CD14-positive monocyte (primary cell): ENCODE results near the gene KRTDAP. TPM values are rescaled to one million over a fixed set of nuclear protein-coding genes. Genes with fewer than 3 reads are reported as not detected.

Experiments used
- DNase-seq, 3 donors: peaks; one replicate each; pipeline ENCODE4 v3.0.0-alpha.2; 2011 to 2022
- H2AFZ ChIP-seq: 2 replicates; pipeline ENCODE4 v1.6.0; 2012; ENCODE audit warnings: mild to moderate bottlenecking, low read depth, low read length, inconsistent platforms; ENCODE audit not compliant: insufficient read depth, poor library complexity, severe bottlenecking
- H3K27ac ChIP-seq, 2 donors: 1 replicate in 1 of 2; 2 replicates in 1 of 2; pipeline ENCODE4 v1.5.1; 2012 to 2013; ENCODE audit warnings: low read length in 2 of 2, control low read depth in 1 of 2, inconsistent platforms in 1 of 2, low read depth in 1 of 2, mild to moderate bottlenecking in 1 of 2
- H3K27me3 ChIP-seq, 2 donors: one replicate each; pipeline versions ENCODE4 v1.6.0 to v1.6.1; 2011 to 2013; ENCODE audit warnings: low read length in 2 of 2; ENCODE audit not compliant: control insufficient read depth in 2 of 2, insufficient read depth in 2 of 2
- H3K36me3 ChIP-seq, 2 donors: replicated peaks in 1 of 2; 1 replicate in 1 of 2; 2 replicates in 1 of 2; pipeline versions ENCODE4 v1.5.1 to v1.6.1; 2012 to 2013; ENCODE audit warnings: low read length in 2 of 2, control low read depth in 1 of 2, inconsistent platforms in 1 of 2, mild to moderate bottlenecking in 1 of 2; ENCODE audit not compliant: insufficient read depth in 2 of 2, control insufficient read depth in 1 of 2
- H3K4me1 ChIP-seq, 2 donors: 1 replicate in 1 of 2; 2 replicates in 1 of 2; pipeline versions ENCODE4 v1.5.1 to v1.6.1; 2012 to 2013; ENCODE audit warnings: low read length in 2 of 2, control low read depth in 1 of 2, inconsistent platforms in 1 of 2, mild to moderate bottlenecking in 1 of 2, moderate library complexity in 1 of 2; ENCODE audit not compliant: insufficient read depth in 2 of 2, control insufficient read depth in 1 of 2
- H3K4me2 ChIP-seq: replicated peaks from 2 replicates; pipeline ENCODE3; 2012; ENCODE audit warnings: low read length, moderate library complexity, mild to moderate bottlenecking; ENCODE audit not compliant: poor library complexity, severe bottlenecking; ENCODE audit errors: extremely low read depth
- H3K4me3 ChIP-seq, 3 experiments: fragments of 200-600 bp in 1 of 3; sonication (generic) in 1 of 3; replicated peaks in 1 of 3; 1 replicate in 2 of 3; 2 replicates in 1 of 3; pipeline ENCODE4 v1.5.1; 2011 to 2013; ENCODE audit warnings: low read length in 3 of 3, mild to moderate bottlenecking in 3 of 3, control low read depth in 2 of 3, low read depth in 2 of 3, inconsistent platforms in 1 of 3, moderate library complexity in 1 of 3
- H3K79me2 ChIP-seq: 2 replicates; pipeline ENCODE4 v1.6.0; 2012; ENCODE audit warnings: mild to moderate bottlenecking, control low read depth, inconsistent platforms, low read length, moderate library complexity; ENCODE audit not compliant: insufficient read depth
- H3K9ac ChIP-seq: 2 replicates; pipeline ENCODE4 v1.6.0; 2017; ENCODE audit warnings: low read length, mild to moderate bottlenecking; ENCODE audit not compliant: insufficient read depth, poor library complexity, severe bottlenecking
- H3K9me3 ChIP-seq, 2 donors: replicated peaks in 1 of 2; 1 replicate in 1 of 2; 2 replicates in 1 of 2; pipeline versions ENCODE4 v1.5.1 to v1.6.1; 2012 to 2013; ENCODE audit warnings: low read length in 2 of 2, control low read depth in 1 of 2; ENCODE audit not compliant: control insufficient read depth in 1 of 2, insufficient read depth in 1 of 2
- H4K20me1 ChIP-seq: 2 replicates; pipeline ENCODE4 v1.6.0; 2012; ENCODE audit warnings: mild to moderate bottlenecking, low read length, control low read depth, moderate library complexity; ENCODE audit not compliant: insufficient read depth
- H3K27ac Mint-ChIP-seq, 7 donors: one replicate each; pipeline ENCODE4 v1.8.0; 2020; ENCODE audit warnings: mild to moderate bottlenecking in 7 of 7, mixed read lengths in 7 of 7, moderate library complexity in 6 of 7, inconsistent platforms in 2 of 7
- H3K27me3 Mint-ChIP-seq, 3 donors: one replicate each; pipeline ENCODE4 v1.8.0; 2021 to 2022; ENCODE audit warnings: low read depth in 3 of 3, mild to moderate bottlenecking in 3 of 3, mixed read lengths in 3 of 3, moderate library complexity in 3 of 3, inconsistent platforms in 1 of 3
- H3K36me3 Mint-ChIP-seq, 2 donors: one replicate each; pipeline ENCODE4 v1.8.0; 2020; ENCODE audit warnings: mixed read lengths in 2 of 2, inconsistent platforms in 1 of 2, mild to moderate bottlenecking in 1 of 2
- H3K4me1 Mint-ChIP-seq: one replicate; pipeline ENCODE4 v1.8.0; 2020; ENCODE audit warnings: mild to moderate bottlenecking, mixed read lengths
- H3K4me3 Mint-ChIP-seq, 2 donors: one replicate each; pipeline ENCODE4 v1.8.0; 2020; ENCODE audit warnings: mild to moderate bottlenecking in 2 of 2, mixed read lengths in 2 of 2, moderate library complexity in 1 of 2
- H3K9me3 Mint-ChIP-seq, 7 donors: one replicate each; pipeline ENCODE4 v1.8.0; 2020 to 2022; ENCODE audit warnings: mixed read lengths in 7 of 7, mild to moderate bottlenecking in 6 of 7, moderate library complexity in 6 of 7, inconsistent platforms in 2 of 7
- WGBS: methylation state at CpG from one replicate; pipeline ENCODE4 v1.1.5; 2013; ENCODE audit warnings: missing lambda C conversion rate; ENCODE audit not compliant: insufficient coverage; 5-methylcytosine and 5-hydroxymethylcytosine counted together
- intact Hi-C, 2 donors: fragments of 100-400 bp; cut with micrococcal nuclease; formaldehyde crosslinking; loops; one replicate each; pipeline versions ENCODE4 v1.15.0 to v1.15.1; 2023
- polyA plus RNA-seq, 3 donors: library from polyadenylated mRNA; depleted of rRNA in 1 of 3; unstranded in 2 of 3; stranded (reverse) in 1 of 3; fragments of 300-500 nt in 2 of 3; fragments of >200 nt in 1 of 3; fragmentation: Illumina TruSeq in 2 of 3; gene quantifications; 1 replicate in 2 of 3; 2 replicates in 1 of 3; pipeline ENCODE4 v1.2.3, GENCODE V29; 2012 to 2021
- TF ChIP-seq, protein P1 (sequence below): fragments of 200-600 bp; IDR thresholded peaks from one replicate; pipeline ENCODE4 v1.8.0; 2022; ENCODE audit warnings: antibody characterized with exemption, mild to moderate bottlenecking

KRTDAP gene
- polyA plus RNA-seq, 3 donors: not detected

DNA sequence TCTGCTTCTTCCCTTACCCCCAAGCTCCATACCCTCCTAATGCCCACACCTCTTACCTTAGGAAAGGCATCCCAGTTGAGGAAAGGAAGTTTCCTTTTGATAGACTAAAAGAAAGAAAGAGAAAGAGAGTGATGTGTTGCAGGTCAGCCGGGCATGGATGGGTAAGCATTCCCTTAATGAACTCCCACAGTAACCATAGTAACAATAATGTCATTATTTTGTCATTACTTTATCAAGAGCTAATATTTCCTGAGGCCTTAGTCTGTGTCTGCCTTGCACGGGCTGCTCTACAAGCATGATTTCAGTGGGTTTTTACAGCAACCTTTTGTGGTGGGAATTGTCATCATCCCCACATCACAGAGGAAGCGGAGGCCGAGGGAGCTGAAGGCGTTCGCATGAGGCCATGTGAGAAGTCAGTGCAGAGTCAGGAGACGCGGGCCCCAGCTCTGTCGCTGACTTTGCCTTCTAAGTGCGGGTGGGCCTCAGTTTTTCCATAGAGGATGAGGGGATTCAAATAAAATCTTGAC lies 2.5 kb downstream of the KRTDAP start:
- no peak for DNase-seq
- peaks cover 0 to 7% of the 10 kb centered on the region in 2 donors for H3K27me3 ChIP-seq
- H3K4me3 ChIP-seq: no peak overlapping the region
- no peak overlapping the region for H3K4me2 ChIP-seq
- Mint-ChIP-seq H3K27me3 (peaks cover 21 to 26% (median 22%) of the 10 kb centered on the region in 3 donors), H3K27ac (no peak overlapping the region), H3K9me3 (no peaks in the 10 kb centered on the region), H3K4me3 (no peak overlapping the region), H3K36me3 (no peaks in the 10 kb centered on the region), H3K4me1 (no peaks in the 10 kb centered on the region)
- no peaks in the 10 kb centered on the region for H3K36me3 ChIP-seq
- no peaks in the 10 kb centered on the region for H3K4me1 ChIP-seq
- H4K20me1 ChIP-seq: no peaks in the 10 kb centered on the region
- H3K79me2 ChIP-seq: no peaks in the 10 kb centered on the region
- H3K9ac ChIP-seq: no peak overlapping the region
- TF ChIP-seq, protein P1, sequence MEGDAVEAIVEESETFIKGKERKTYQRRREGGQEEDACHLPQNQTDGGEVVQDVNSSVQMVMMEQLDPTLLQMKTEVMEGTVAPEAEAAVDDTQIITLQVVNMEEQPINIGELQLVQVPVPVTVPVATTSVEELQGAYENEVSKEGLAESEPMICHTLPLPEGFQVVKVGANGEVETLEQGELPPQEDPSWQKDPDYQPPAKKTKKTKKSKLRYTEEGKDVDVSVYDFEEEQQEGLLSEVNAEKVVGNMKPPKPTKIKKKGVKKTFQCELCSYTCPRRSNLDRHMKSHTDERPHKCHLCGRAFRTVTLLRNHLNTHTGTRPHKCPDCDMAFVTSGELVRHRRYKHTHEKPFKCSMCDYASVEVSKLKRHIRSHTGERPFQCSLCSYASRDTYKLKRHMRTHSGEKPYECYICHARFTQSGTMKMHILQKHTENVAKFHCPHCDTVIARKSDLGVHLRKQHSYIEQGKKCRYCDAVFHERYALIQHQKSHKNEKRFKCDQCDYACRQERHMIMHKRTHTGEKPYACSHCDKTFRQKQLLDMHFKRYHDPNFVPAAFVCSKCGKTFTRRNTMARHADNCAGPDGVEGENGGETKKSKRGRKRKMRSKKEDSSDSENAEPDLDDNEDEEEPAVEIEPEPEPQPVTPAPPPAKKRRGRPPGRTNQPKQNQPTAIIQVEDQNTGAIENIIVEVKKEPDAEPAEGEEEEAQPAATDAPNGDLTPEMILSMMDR: no peak
- intact Hi-C loops: no loop called here
- WGBS: 100% methylated on average over 1 of the region's 10 CpGs
- H2AFZ ChIP-seq: no peak overlapping the region
- no peak overlapping the region for H3K27ac ChIP-seq
- H3K9me3 ChIP-seq: no peaks in the 10 kb centered on the region

DNA sequence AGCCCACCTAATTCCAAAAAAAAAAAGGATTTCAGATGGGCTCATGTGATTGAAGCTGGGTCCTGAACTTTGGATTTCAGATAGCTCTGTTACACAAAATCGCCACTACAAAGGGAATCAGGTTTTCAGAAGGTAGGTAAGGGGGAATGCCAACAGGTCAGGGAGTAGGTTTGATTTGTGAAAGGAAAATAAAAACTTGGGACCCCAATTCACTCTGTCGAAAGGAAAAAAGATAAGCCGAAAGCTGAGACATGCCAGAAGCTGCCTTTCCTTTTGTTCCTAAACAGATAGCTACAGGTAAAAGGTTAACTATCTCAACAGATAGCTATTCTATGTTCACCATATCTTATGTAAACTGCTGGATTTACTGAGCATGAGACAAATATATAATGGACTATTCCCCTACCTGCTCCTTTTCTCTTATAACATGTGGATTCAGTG lies 4.0 kb downstream of the KRTDAP start:
- H3K27me3 Mint-ChIP-seq: peaks cover 14 to 27% (median 26%) of the 10 kb centered on the region in 3 donors
- no peak overlapping the region for H3K27ac Mint-ChIP-seq

More for the DNA sequence above, 4.0 kb downstream of the KRTDAP start:
- H3K9me3 ChIP-seq: no peaks in the 10 kb centered on the region
- no peaks in the 10 kb centered on the region for H3K79me2 ChIP-seq
- H3K4me1 Mint-ChIP-seq: no peaks in the 10 kb centered on the region
- TF ChIP-seq, protein P1: no peak
- DNase-seq: no peak
- no peaks in the 10 kb centered on the region for H4K20me1 ChIP-seq
- no peak overlapping the region for H3K4me3 ChIP-seq
- no peak overlapping the region for H3K4me2 ChIP-seq
- H3K9ac ChIP-seq: no peak overlapping the region
- peaks cover 0 to 7% of the 10 kb centered on the region in 2 donors for H3K27me3 ChIP-seq
- no peaks in the 10 kb centered on the region for H3K36me3 Mint-ChIP-seq
- H3K36me3 ChIP-seq: no peaks in the 10 kb centered on the region
- no peaks in the 10 kb centered on the region for H3K4me1 ChIP-seq
- WGBS: 100% methylated on average over 1 of the region's 3 CpGs
- H3K27ac ChIP-seq: no peak overlapping the region
- H3K9me3 Mint-ChIP-seq: peaks cover 0 to 1% (median 0%) of the 10 kb centered on the region in 7 donors
- H2AFZ ChIP-seq: no peak overlapping the region
- intact Hi-C loops: no loop called here
- H3K4me3 Mint-ChIP-seq: no peak overlapping the region
